ENCODE results near the gene KCNK18. TPM values are rescaled to one million over a fixed set of nuclear protein-coding genes. Genes with fewer than 3 reads are reported as not detected.
A peak's percentile ranks its signal among the peaks of the same experiment; 100 is the strongest.
"Not testable (repeated sequence)": the region's sequence is repeated elsewhere in the genome, so short reads cannot be mapped to it uniquely, and the experiment has no call there.

Gene KCNK18
- total RNA-seq, 1 donor from 2014 or later = not detected

DNA sequence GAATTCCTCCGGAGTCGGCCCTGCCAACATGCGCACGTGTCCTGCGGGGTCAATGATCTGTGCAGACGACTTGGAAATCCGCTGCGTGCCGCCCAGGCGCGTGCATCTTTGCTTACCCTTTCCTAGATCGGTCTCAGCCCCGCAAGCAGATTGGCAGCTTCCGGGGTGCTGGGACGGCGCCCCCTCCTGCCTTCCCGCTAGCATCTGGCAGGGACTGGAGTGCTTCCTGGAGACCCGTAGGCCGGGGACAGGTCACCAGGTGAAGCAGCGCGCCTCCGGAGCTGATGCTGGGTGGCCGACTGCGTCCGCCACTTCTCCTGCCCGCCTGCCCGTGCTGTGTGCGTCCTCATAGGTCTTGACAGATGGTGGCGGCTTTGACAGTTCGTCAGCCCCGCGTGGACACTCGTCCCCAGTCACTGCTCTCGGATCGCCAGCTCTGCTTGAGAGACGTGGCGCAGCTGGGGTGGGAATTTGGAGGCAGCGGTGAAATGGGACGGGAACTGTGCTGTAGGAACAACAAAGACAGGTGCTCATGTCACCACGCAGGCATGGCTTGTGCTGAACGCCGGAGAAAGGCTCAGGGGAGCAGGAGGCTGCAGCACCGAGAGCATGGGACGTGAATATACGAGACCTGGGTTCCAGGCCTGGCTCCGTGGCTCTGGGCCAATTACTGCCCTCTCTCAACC lies 21.9 kb upstream of the KCNK18 start:
- H3K27me3 ChIP-seq (ENCODE audit: control insufficient read depth, insufficient read depth, low read length) = peaks cover 13% of the 10 kb centered on the region
- DNase-seq (ENCODE audit: low read depth) (no peak), FAIRE-seq (no peak)
- no peaks in the 10 kb centered on the region for H3K36me3 ChIP-seq (ENCODE audit: control insufficient read depth, insufficient read depth, low read length)
- H3K4me3 ChIP-seq (ENCODE audit: low read depth, low read length) = peak overlapping the region; percentile 35
- TF ChIP-seq, protein P1, sequence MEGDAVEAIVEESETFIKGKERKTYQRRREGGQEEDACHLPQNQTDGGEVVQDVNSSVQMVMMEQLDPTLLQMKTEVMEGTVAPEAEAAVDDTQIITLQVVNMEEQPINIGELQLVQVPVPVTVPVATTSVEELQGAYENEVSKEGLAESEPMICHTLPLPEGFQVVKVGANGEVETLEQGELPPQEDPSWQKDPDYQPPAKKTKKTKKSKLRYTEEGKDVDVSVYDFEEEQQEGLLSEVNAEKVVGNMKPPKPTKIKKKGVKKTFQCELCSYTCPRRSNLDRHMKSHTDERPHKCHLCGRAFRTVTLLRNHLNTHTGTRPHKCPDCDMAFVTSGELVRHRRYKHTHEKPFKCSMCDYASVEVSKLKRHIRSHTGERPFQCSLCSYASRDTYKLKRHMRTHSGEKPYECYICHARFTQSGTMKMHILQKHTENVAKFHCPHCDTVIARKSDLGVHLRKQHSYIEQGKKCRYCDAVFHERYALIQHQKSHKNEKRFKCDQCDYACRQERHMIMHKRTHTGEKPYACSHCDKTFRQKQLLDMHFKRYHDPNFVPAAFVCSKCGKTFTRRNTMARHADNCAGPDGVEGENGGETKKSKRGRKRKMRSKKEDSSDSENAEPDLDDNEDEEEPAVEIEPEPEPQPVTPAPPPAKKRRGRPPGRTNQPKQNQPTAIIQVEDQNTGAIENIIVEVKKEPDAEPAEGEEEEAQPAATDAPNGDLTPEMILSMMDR (IDR thresholded peaks at IDR 0.05; ENCODE audit: insufficient read depth, low read length, severe bottlenecking) = no peak

DNA sequence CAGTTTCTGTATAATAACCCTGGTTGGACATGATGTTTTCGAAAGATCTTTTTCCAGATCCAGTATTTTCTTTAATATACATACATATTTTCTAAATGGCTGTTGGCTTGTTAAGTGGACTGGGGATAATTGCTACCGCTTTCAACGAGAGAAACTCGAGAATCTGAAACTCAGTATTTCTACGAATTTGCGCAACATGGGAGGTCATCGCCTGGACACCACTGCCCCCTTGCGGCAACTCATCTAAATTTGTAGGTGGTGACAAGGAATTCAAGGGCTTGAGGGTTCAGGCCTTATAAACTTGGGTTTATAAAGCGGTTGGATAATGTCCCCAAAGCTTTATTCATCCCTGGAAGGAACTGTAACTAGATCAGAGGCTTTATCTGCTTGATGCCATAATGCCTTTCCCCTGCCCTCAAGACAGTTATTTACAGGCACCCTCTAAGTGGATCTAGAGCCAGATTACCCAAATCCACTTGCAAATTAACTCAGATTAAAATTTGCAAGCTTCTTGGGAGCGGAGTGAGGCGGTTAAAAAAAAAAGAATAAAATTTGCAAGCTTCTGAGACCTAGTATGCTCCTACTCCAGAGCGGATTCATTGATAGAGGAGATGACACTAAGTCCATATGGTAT lies 21.3 kb upstream of the KCNK18 start:
- Histone ChIP-seq H3K27me3 (ENCODE audit: control insufficient read depth, insufficient read depth, low read length) (peaks cover 10% of the 10 kb centered on the region), H3K4me3 (ENCODE audit: low read depth, low read length) (peak overlapping the region; percentile 35), H3K36me3 (ENCODE audit: control insufficient read depth, insufficient read depth, low read length) (no peaks in the 10 kb centered on the region)
- TF ChIP-seq, protein P1 (IDR thresholded peaks at IDR 0.05; ENCODE audit: insufficient read depth, low read length, severe bottlenecking) = peak; percentile 81
- FAIRE-seq (no peak), DNase-seq (ENCODE audit: low read depth) (peak; percentile 55)

DNA sequence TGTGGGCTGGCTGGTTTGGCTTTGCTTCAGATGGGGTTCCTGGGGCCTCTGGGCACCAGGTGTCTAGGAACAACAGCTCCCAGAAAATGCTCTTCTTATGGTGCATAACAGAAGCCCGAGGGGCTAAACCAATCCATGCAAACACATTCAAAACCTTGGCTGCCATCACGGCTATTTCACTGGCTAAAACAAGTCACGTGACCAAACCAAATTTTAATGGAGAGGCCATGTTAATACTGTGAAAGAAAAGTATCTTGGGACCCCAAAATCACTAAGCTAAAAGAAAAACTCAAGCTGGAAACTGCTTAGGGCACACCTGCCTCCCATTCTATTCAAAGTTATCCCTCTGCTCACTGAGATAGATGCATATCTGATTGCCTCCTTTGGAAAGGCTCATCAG lies 19.1 kb upstream of the KCNK18 start:
- DNase-seq (ENCODE audit: low read depth) = no peak
- Histone ChIP-seq H3K36me3 (ENCODE audit: control insufficient read depth, insufficient read depth, low read length) (no peaks in the 10 kb centered on the region), H3K27me3 (ENCODE audit: control insufficient read depth, insufficient read depth, low read length) (peaks cover 6% of the 10 kb centered on the region), H3K4me3 (ENCODE audit: low read depth, low read length) (no peak overlapping the region)
- FAIRE-seq = no peak
- TF ChIP-seq, protein P1 (IDR thresholded peaks at IDR 0.05; ENCODE audit: insufficient read depth, low read length, severe bottlenecking) = no peak

DNA sequence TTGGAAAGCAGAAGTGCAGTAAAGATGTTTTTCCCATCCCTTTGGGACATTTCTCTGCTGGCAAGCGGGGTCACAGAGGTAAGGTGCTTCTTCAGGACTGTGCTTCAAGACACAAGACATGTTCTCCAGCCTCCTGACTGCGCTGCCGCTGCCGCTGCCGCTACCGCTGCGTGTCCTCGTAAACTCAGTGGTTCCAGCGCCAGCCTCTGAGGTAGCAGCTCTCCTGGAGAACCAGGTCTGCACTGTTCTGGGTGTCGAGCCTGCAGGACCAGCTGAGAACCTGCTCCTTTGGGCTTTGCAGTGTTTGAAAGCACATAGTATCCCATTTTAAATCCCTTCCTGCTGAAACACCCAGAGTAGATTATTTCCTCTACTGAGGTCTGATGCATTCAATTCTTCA lies 13.0 kb upstream of the KCNK18 start:
- DNase-seq (ENCODE audit: low read depth) (no peak), FAIRE-seq (no peak)
- H3K36me3 ChIP-seq (ENCODE audit: control insufficient read depth, insufficient read depth, low read length) = no peaks in the 10 kb centered on the region

DNA sequence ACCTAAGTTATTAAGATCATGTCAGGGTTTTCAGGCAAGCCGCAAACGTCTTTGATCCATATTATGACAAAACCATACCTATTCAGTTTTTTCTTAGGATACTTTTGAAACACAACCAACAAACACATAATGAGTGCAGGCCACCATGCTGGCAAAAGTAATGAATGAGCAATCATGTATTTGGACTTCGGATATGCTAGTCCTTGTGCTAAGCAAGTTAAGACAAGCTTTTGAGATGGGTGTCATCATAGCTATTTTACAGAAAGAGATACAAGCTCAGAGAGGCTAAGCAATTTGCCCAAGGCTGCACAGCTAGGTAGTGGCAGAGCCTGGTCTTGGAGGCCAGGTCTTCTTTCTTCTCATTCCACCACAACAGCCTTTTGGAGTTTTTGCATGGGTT lies 12.5 kb upstream of the KCNK18 start:
- no peaks in the 10 kb centered on the region for H3K36me3 ChIP-seq (ENCODE audit: control insufficient read depth, insufficient read depth, low read length)
- H3K27me3 ChIP-seq (ENCODE audit: control insufficient read depth, insufficient read depth, low read length) = peaks cover 4% of the 10 kb centered on the region
- FAIRE-seq (no peak), DNase-seq (ENCODE audit: low read depth) (peak; percentile 65)
- TF ChIP-seq, protein P1 (IDR thresholded peaks at IDR 0.05; ENCODE audit: insufficient read depth, low read length, severe bottlenecking) = no peak
- H3K4me3 ChIP-seq (ENCODE audit: low read depth, low read length) = no peak overlapping the region

More for the DNA sequence above, 13.0 kb upstream of the KCNK18 start:
- H3K4me3 ChIP-seq (ENCODE audit: low read depth, low read length) = no peak overlapping the region
- TF ChIP-seq, protein P1 (IDR thresholded peaks at IDR 0.05; ENCODE audit: insufficient read depth, low read length, severe bottlenecking) = no peak
- H3K27me3 ChIP-seq (ENCODE audit: control insufficient read depth, insufficient read depth, low read length) = peaks cover 4% of the 10 kb centered on the region

DNA sequence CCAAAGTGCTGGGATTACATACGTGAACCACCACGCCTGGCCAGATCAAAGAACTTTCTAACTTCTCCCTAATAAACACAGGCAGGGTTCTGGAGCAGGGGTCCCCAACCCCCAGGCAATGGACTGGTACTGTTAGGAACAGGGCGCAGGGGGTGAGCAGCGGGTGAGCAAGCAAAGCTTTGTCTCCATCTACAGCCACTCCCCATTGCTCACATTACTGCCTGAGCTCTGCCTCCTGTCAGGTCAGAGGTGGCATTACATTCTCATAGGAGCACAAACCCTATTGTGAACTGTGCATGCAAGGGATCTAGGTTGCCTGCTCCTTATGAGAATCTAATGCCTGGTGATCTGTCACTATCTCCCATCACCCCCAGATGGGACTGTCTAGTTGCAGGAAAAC lies 11.5 kb upstream of the KCNK18 start:
- H3K4me3 ChIP-seq (ENCODE audit: low read depth, low read length); DNase-seq (ENCODE audit: low read depth); H3K27me3 ChIP-seq (ENCODE audit: control insufficient read depth, insufficient read depth, low read length); H3K36me3 ChIP-seq (ENCODE audit: control insufficient read depth, insufficient read depth, low read length); FAIRE-seq: not testable (repeated sequence)
